Measurements from ENCODE around the gene PITPNC1. TPM values are rescaled to one million over a fixed set of nuclear protein-coding genes. Genes with fewer than 3 reads are reported as not detected.

The PITPNC1 gene
- total RNA-seq, 1 donor from 2014 or later, result 25.4 TPM

- TF ChIP-seq CTCF (IDR thresholded peaks at IDR 0.05), result no peak
- no peak overlapping the region for H3K4me3 ChIP-seq
- intact Hi-C loops (cut with DNase I), result no loop called here
- no peak for ATAC-seq
- no peak overlapping the region for H3K27ac ChIP-seq
- no peaks in the 10 kb centered on the region for H3K27me3 ChIP-seq
- H3K9me3 ChIP-seq, result no peaks in the 10 kb centered on the region
- no peak for DNase-seq
- H3K4me1 ChIP-seq, result no peaks in the 10 kb centered on the region
- H3K36me3 ChIP-seq, result no peaks in the 10 kb centered on the region
Observed at GRCh38 chr17:67503739-67504138, 126.7 kb downstream of the PITPNC1 start.

GRCh38 chr17:67504182-67504581 is 127.1 kb downstream of the PITPNC1 start:
- intact Hi-C loops (cut with DNase I), result no loop called here
- Histone ChIP-seq H3K4me3 (no peak overlapping the region), H3K9me3 (no peaks in the 10 kb centered on the region), H3K36me3 (no peaks in the 10 kb centered on the region), H3K27ac (no peak overlapping the region), H3K4me1 (no peaks in the 10 kb centered on the region), H3K27me3 (no peaks in the 10 kb centered on the region)
- ATAC-seq, result no peak
- TF ChIP-seq CTCF (IDR thresholded peaks at IDR 0.05), result no peak
- DNase-seq, result no peak

- H3K27ac ChIP-seq, result no peak overlapping the region
- no peak for DNase-seq
- TF ChIP-seq CTCF (IDR thresholded peaks at IDR 0.05), result no peak
- no peaks in the 10 kb centered on the region for H3K36me3 ChIP-seq
- H3K4me1 ChIP-seq, result peaks cover 8% of the 10 kb centered on the region
- H3K27me3 ChIP-seq, result no peaks in the 10 kb centered on the region
- no peak overlapping the region for H3K4me3 ChIP-seq
- no peak for ATAC-seq
- H3K9me3 ChIP-seq, result no peaks in the 10 kb centered on the region
- intact Hi-C loops (cut with DNase I), result no loop called here
Observed at GRCh38 chr17:67506966-67507365, 129.9 kb downstream of the PITPNC1 start.

- ATAC-seq (peak; percentile 97), DNase-seq (no peak)
- Histone ChIP-seq H3K36me3 (no peaks in the 10 kb centered on the region), H3K4me3 (peak overlapping the region; percentile 20), H3K4me1 (peaks cover 8% of the 10 kb centered on the region), H3K9me3 (no peaks in the 10 kb centered on the region), H3K27ac (peak overlapping the region; percentile 51), H3K27me3 (no peaks in the 10 kb centered on the region)
- intact Hi-C loops (cut with DNase I), result no loop called here
- TF ChIP-seq CTCF (IDR thresholded peaks at IDR 0.05), result no peak
Observed at GRCh38 chr17:67509390-67510287, 132.6 kb downstream of the PITPNC1 start.

GRCh38 chr17:67511012-67511411 is 133.9 kb downstream of the PITPNC1 start:
- no peaks in the 10 kb centered on the region for H3K9me3 ChIP-seq
- intact Hi-C loops (cut with DNase I), result no loop called here
- H3K4me1 ChIP-seq, result peaks cover 20% of the 10 kb centered on the region
- no peaks in the 10 kb centered on the region for H3K36me3 ChIP-seq
- H3K27me3 ChIP-seq, result no peaks in the 10 kb centered on the region
- ATAC-seq (no peak), DNase-seq (no peak)
- H3K27ac ChIP-seq, result no peak overlapping the region
- no peak overlapping the region for H3K4me3 ChIP-seq
- TF ChIP-seq CTCF (IDR thresholded peaks at IDR 0.05), result no peak

Measured in upper lobe of right lung (tissue), 1 donor.